Panc1 (cell line): ENCODE data around the gene TM4SF4.

Experiments used
- POLR2AphosphoS5 ChIP-seq: IDR thresholded peaks from 2 replicates; pipeline ENCODE4 v1.6.1; 2012; ENCODE audit warnings: mild to moderate bottlenecking, low read depth, low read length, moderate library complexity
- SIN3A ChIP-seq: IDR thresholded peaks from 2 replicates; pipeline ENCODE4 v1.6.1; 2012; ENCODE audit warnings: low read depth, mild to moderate bottlenecking, low read length, moderate library complexity, borderline replicate concordance; ENCODE audit not compliant: insufficient read depth
- TCF7L2 ChIP-seq: IDR thresholded peaks from 2 replicates; pipeline ENCODE4 v1.6.1; 2011; ENCODE audit warnings: mild to moderate bottlenecking, low read depth, low read length, inconsistent platforms
- TF ChIP-seq, protein P1 (sequence below): fragments of 450-650 bp; IDR thresholded peaks from 2 replicates; pipeline ENCODE4 v1.5.1; 2017; ENCODE audit warnings: mild to moderate bottlenecking
- TF ChIP-seq, protein P2 (sequence below), 2 experiments: IDR thresholded peaks; 2 replicates each; pipeline ENCODE4 v1.6.1; 2011 to 2012; ENCODE audit warnings: low read depth in 2 of 2, control low read depth in 1 of 2, low read length in 1 of 2, mild to moderate bottlenecking in 1 of 2, moderate library complexity in 1 of 2; ENCODE audit not compliant: insufficient read depth in 1 of 2

DNA sequence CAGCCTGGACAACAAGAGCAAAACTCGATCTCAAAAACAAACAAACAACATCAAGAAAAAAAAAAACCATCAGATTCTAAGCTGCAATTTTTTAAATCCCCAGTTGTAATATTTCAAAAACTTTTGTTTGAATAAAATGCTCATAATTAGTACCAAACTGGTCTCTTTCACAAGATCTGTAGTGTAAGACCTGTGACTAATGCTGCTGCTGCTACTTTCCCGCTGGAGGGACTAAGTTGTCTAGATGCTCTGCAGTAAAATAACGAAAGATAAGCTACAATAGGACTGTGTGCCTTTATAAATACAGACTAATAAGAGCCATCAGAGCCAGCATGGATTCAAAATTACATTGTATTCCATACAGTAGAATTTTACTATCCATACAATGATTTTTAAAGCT lies 45.4 kb downstream of the TM4SF4 start:
- TF ChIP-seq, protein P1, sequence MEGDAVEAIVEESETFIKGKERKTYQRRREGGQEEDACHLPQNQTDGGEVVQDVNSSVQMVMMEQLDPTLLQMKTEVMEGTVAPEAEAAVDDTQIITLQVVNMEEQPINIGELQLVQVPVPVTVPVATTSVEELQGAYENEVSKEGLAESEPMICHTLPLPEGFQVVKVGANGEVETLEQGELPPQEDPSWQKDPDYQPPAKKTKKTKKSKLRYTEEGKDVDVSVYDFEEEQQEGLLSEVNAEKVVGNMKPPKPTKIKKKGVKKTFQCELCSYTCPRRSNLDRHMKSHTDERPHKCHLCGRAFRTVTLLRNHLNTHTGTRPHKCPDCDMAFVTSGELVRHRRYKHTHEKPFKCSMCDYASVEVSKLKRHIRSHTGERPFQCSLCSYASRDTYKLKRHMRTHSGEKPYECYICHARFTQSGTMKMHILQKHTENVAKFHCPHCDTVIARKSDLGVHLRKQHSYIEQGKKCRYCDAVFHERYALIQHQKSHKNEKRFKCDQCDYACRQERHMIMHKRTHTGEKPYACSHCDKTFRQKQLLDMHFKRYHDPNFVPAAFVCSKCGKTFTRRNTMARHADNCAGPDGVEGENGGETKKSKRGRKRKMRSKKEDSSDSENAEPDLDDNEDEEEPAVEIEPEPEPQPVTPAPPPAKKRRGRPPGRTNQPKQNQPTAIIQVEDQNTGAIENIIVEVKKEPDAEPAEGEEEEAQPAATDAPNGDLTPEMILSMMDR, result no peak
- TF ChIP-seq POLR2AphosphoS5, result no peak
- TF ChIP-seq, protein P2, sequence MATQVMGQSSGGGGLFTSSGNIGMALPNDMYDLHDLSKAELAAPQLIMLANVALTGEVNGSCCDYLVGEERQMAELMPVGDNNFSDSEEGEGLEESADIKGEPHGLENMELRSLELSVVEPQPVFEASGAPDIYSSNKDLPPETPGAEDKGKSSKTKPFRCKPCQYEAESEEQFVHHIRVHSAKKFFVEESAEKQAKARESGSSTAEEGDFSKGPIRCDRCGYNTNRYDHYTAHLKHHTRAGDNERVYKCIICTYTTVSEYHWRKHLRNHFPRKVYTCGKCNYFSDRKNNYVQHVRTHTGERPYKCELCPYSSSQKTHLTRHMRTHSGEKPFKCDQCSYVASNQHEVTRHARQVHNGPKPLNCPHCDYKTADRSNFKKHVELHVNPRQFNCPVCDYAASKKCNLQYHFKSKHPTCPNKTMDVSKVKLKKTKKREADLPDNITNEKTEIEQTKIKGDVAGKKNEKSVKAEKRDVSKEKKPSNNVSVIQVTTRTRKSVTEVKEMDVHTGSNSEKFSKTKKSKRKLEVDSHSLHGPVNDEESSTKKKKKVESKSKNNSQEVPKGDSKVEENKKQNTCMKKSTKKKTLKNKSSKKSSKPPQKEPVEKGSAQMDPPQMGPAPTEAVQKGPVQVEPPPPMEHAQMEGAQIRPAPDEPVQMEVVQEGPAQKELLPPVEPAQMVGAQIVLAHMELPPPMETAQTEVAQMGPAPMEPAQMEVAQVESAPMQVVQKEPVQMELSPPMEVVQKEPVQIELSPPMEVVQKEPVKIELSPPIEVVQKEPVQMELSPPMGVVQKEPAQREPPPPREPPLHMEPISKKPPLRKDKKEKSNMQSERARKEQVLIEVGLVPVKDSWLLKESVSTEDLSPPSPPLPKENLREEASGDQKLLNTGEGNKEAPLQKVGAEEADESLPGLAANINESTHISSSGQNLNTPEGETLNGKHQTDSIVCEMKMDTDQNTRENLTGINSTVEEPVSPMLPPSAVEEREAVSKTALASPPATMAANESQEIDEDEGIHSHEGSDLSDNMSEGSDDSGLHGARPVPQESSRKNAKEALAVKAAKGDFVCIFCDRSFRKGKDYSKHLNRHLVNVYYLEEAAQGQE (IDR thresholded peaks at IDR 0.05; ENCODE audit: insufficient read depth in 1 of 2, low read depth in 2 of 2, low read length in 1 of 2), result no peak
- TF ChIP-seq TCF7L2, result no peak
- no peak for TF ChIP-seq SIN3A
